HEK293T (cell line): ENCODE results near the gene PTH.

Experiments
- ARNT ChIP-seq: fragments of 450-650 bp; IDR thresholded peaks from 2 replicates; pipeline ENCODE4 v1.6.1; 2017; ENCODE audit warnings: mild to moderate bottlenecking
- BHLHE40 ChIP-seq: fragments of 450-650 bp; IDR thresholded peaks from 2 replicates; pipeline ENCODE4 v1.6.1; 2016; ENCODE audit warnings: mild to moderate bottlenecking, moderate library complexity, borderline replicate concordance
- FOXA1 ChIP-seq: fragments of 450-650 bp; IDR thresholded peaks from 2 replicates; pipeline ENCODE4 v1.6.1; 2016; ENCODE audit warnings: mild to moderate bottlenecking
- FOXK2 ChIP-seq: fragments of 450-650 bp; IDR thresholded peaks from 2 replicates; pipeline ENCODE4 v1.6.1; 2016; ENCODE audit warnings: mild to moderate bottlenecking
- FOXM1 ChIP-seq: fragments of 450-650 bp; IDR thresholded peaks from 2 replicates; pipeline ENCODE4 v1.6.1; 2017; ENCODE audit warnings: mild to moderate bottlenecking, borderline replicate concordance
- HDGF ChIP-seq: fragments of 450-650 bp; IDR thresholded peaks from 2 replicates; pipeline ENCODE4 v1.6.1; 2017; ENCODE audit warnings: antibody characterized with exemption, borderline replicate concordance
- LEF1 ChIP-seq: fragments of 450-650 bp; IDR thresholded peaks from 2 replicates; pipeline ENCODE4 v1.6.1; 2017; ENCODE audit warnings: mild to moderate bottlenecking, borderline replicate concordance
- SP1 ChIP-seq: fragments of 450-650 bp; IDR thresholded peaks from 2 replicates; pipeline ENCODE4 v1.6.1; 2017
- SUZ12 ChIP-seq: fragments of 450-650 bp; IDR thresholded peaks from 2 replicates; pipeline ENCODE4 v1.6.1; 2016; ENCODE audit warnings: mild to moderate bottlenecking
- TARDBP ChIP-seq: fragments of 450-650 bp; IDR thresholded peaks from 2 replicates; pipeline ENCODE4 v1.6.1; 2016

DNA sequence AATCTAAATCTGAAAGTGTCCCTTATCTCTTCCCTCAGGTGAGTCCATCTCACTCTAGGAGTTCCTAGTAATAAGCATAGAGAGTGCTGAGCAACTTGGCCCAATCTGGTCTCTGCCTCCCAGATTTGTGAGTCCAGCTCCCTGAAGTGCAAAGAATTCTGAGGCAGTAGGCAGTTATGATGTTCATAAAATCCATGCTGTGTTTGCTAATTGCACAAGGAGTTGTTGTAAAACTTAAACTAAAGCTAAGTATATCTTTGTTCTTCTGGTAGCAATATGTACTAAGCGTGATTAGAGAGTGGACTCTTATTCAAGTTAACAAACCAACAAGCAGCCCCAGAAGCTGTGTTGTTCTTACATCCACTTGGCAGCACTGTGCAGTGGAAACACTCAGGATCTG is 7.6 kb upstream of the PTH start:
- TF ChIP-seq HDGF (no peak), FOXM1 (no peak), TARDBP (no peak), BHLHE40 (no peak), SUZ12 (no peak), LEF1 (no peak), FOXK2 (no peak), SP1 (no peak), FOXA1 (no peak), ARNT (no peak)
